Activated T-helper 1 cell treated with anti-CD3 and anti-CD28 coated beads, Interleukin-2, amount 50 U/mL, for 16 hours (primary cell): ENCODE results near the gene RNF180.
"Not testable (repeated sequence)": the region's sequence is repeated elsewhere in the genome, so short reads cannot be mapped to it uniquely, and the experiment has no call there.

Source experiments
- DNase-seq, 2 donors: peaks; one replicate each; pipeline ENCODE4 v3.0.0-alpha.2; 2020; ENCODE audit warnings: low read depth in 1 of 2, low spot score in 1 of 2

RNF180 gene

GRCh38 chr5:64180661-64181343 is 15.2 kb downstream of the RNF180 start:
- no peak for DNase-seq

GRCh38 chr5:64181440-64181839 is 15.8 kb downstream of the RNF180 start:
- DNase-seq: no peak

- no peak for DNase-seq
Observed at GRCh38 chr5:64183956-64184355, 18.3 kb downstream of the RNF180 start.

GRCh38 chr5:64184832-64185231 is 19.2 kb downstream of the RNF180 start:
- DNase-seq: no peak

GRCh38 chr5:64188776-64189175 is 23.1 kb downstream of the RNF180 start:
- no peak for DNase-seq

GRCh38 chr5:64190562-64191306 is 25.1 kb downstream of the RNF180 start:
- no peak for DNase-seq

- DNase-seq: no peak
Observed at GRCh38 chr5:64195981-64196380, 30.3 kb downstream of the RNF180 start.

GRCh38 chr5:64199425-64199824 is 33.8 kb downstream of the RNF180 start:
- no peak for DNase-seq

GRCh38 chr5:64201996-64202395 is 36.4 kb downstream of the RNF180 start:
- no peak for DNase-seq

GRCh38 chr5:64206653-64207052 is 41.0 kb downstream of the RNF180 start:
- DNase-seq: no peak

- DNase-seq: no peak
Observed at GRCh38 chr5:64207978-64208377, 42.3 kb downstream of the RNF180 start.

GRCh38 chr5:64209353-64209752 is 43.7 kb downstream of the RNF180 start:
- DNase-seq: no peak

GRCh38 chr5:64210866-64211265 is 45.2 kb downstream of the RNF180 start:
- no peak for DNase-seq

GRCh38 chr5:64213011-64213410 is 47.4 kb downstream of the RNF180 start:
- no peak for DNase-seq

GRCh38 chr5:64213531-64213930 is 47.9 kb downstream of the RNF180 start:
- no peak for DNase-seq

- DNase-seq: no peak
Observed at GRCh38 chr5:64214132-64214531, 48.5 kb downstream of the RNF180 start.

- no peak for DNase-seq
Observed at GRCh38 chr5:64221911-64222310, 56.3 kb downstream of the RNF180 start.

- DNase-seq: not testable (repeated sequence)
Observed at GRCh38 chr5:64225286-64225981, 59.8 kb downstream of the RNF180 start.

- not testable (repeated sequence) for DNase-seq
Observed at GRCh38 chr5:64227131-64227537, 61.5 kb downstream of the RNF180 start.

GRCh38 chr5:64229163-64229774 is 63.6 kb downstream of the RNF180 start:
- no peak for DNase-seq

- no peak for DNase-seq
Observed at GRCh38 chr5:64260756-64261155, 95.1 kb downstream of the RNF180 start.

- no peak for DNase-seq
Observed at GRCh38 chr5:64269164-64269563, 103.5 kb downstream of the RNF180 start.
